HCT116 (cell line): ENCODE data around the gene PI4KA. TPM values are rescaled to one million over a fixed set of nuclear protein-coding genes. Genes with fewer than 3 reads are reported as not detected.

ENCODE experiments used
- ATAC-seq: fragments of 200-7000 bp; cut with Tn5 transposase; 2 replicates; pipeline ENCODE4 v1.9.1; 2020; ENCODE audit warnings: mild to moderate bottlenecking, moderate library complexity
- BruUV-seq: library from RNA; stranded (reverse); fragments of 400-500 nt; replicated peaks from 2 replicates; lab custom pipeline; 2021; lab: Mats Ljungman, UMichigan
- CTCF ChIA-PET: fragments of 300-600 bp; sonication (Branson Sonifier 250); formaldehyde crosslinking; loops from one replicate; lab custom pipeline; 2021; ENCODE audit warnings: antibody characterized with exemption; lab: Charles Lee
- POLR2A ChIA-PET: fragments of 300-600, 350-600 bp; sonication (Branson Sonifier 250); formaldehyde crosslinking; loops from one replicate; lab custom pipeline; 2021; ENCODE audit warnings: antibody characterized with exemption; lab: Charles Lee
- RAD21 ChIA-PET, 2 experiments: fragments of 300-600 bp; sonication (Branson Sonifier 250); formaldehyde crosslinking; loops; one replicate each; lab custom pipeline; 2023; ENCODE audit warnings: low total read pairs in 2 of 2; ENCODE audit not compliant: uncharacterized antibody in 2 of 2, unreplicated experiment in 2 of 2, low non-redundant PET in 1 of 2; lab: Charles Lee
- DNase-seq: peaks from one replicate; pipeline ENCODE4 v3.0.0-alpha.2; 2010; ENCODE audit warnings: low read depth, low spot score
- H2AFZ ChIP-seq: fragments of 200-600 bp; shearing (Covaris generic), sonication (generic); 2 replicates; pipeline ENCODE4 v1.6.1; 2017; ENCODE audit warnings: low read depth, mixed run types, mixed read lengths, antibody characterized with exemption, low read length; ENCODE audit not compliant: poor library complexity, severe bottlenecking
- H3K27ac ChIP-seq: 2 replicates; pipeline ENCODE4 v1.5.1; 2012; ENCODE audit warnings: low read depth, low read length
- H3K27me3 ChIP-seq: fragments of 200-600 bp; sonication (generic); 2 replicates; pipeline ENCODE4 v1.6.1; 2016; ENCODE audit warnings: mixed run types, low read length, mixed read lengths; ENCODE audit not compliant: insufficient read depth
- H3K36me3 ChIP-seq, 2 experiments: fragments of 200-500 bp in 1 of 2; fragments of 200-600 bp in 1 of 2; sonication (Bioruptor generic) in 1 of 2; sonication (generic) in 1 of 2; 2 replicates each; pipeline versions ENCODE4 v1.5.1 to v1.6.1; 2014 to 2016; ENCODE audit warnings: low read length in 2 of 2, inconsistent platforms in 1 of 2, mixed read lengths in 1 of 2, mixed run types in 1 of 2; ENCODE audit not compliant: insufficient read depth in 2 of 2, control insufficient read depth in 1 of 2
- H3K4me1 ChIP-seq, 2 experiments: fragments of 200-600 bp in 1 of 2; sonication (generic) in 1 of 2; 2 replicates each; pipeline versions ENCODE4 v1.5.1 to v1.6.1; 2012 to 2017; ENCODE audit warnings: low read length in 2 of 2, inconsistent platforms in 1 of 2, mild to moderate bottlenecking in 1 of 2, mixed read lengths in 1 of 2, mixed run types in 1 of 2, moderate library complexity in 1 of 2; ENCODE audit not compliant: insufficient read depth in 2 of 2, control insufficient read depth in 1 of 2
- H3K4me2 ChIP-seq: fragments of 200-600 bp; sonication (generic); 2 replicates; pipeline ENCODE4 v1.6.1; 2017; ENCODE audit warnings: mixed run types, low read length, mixed read lengths
- H3K4me3 ChIP-seq, 2 experiments: fragments of 200-600 bp in 1 of 2; sonication (generic) in 1 of 2; replicated peaks in 1 of 2; 2 replicates each; pipeline ENCODE4 v1.5.1; 2011 to 2016; ENCODE audit warnings: low read length in 2 of 2, control low read depth in 1 of 2, low read depth in 1 of 2, mild to moderate bottlenecking in 1 of 2, mixed read lengths in 1 of 2, mixed run types in 1 of 2
- H3K79me2 ChIP-seq: fragments of 200-600 bp; sonication (generic); 2 replicates; pipeline ENCODE4 v1.6.1; 2017; ENCODE audit warnings: mild to moderate bottlenecking, mixed run types, low read length, moderate library complexity, mixed read lengths; ENCODE audit not compliant: insufficient read depth
- H3K9ac ChIP-seq: fragments of 200-600 bp; sonication (generic); 2 replicates; pipeline ENCODE4 v1.6.1; 2016; ENCODE audit warnings: low read length, mixed read lengths
- H3K9me2 ChIP-seq: fragments of 200-600 bp; sonication (generic), shearing (Covaris generic); 2 replicates; pipeline ENCODE4 v1.6.1; 2017; ENCODE audit warnings: mixed run types, mild to moderate bottlenecking, moderate library complexity; ENCODE audit not compliant: insufficient read depth
- H3K9me3 ChIP-seq, 2 experiments: fragments of 200-500 bp in 1 of 2; fragments of 200-600 bp in 1 of 2; sonication (Bioruptor generic) in 1 of 2; sonication (generic) in 1 of 2; 2 replicates each; pipeline ENCODE4 v1.6.1; 2014 to 2017; ENCODE audit warnings: low read length in 2 of 2, mixed read lengths in 2 of 2, inconsistent platforms in 1 of 2, low read depth in 1 of 2, mild to moderate bottlenecking in 1 of 2, mixed run types in 1 of 2, moderate library complexity in 1 of 2; ENCODE audit not compliant: control insufficient read depth in 1 of 2, insufficient read depth in 1 of 2
- H4K20me1 ChIP-seq: fragments of 200-600 bp; sonication (generic), shearing (Covaris generic); 2 replicates; pipeline ENCODE4 v1.6.1; 2017; ENCODE audit warnings: mixed run types, mild to moderate bottlenecking, moderate library complexity; ENCODE audit not compliant: insufficient read depth
- ATF3 ChIP-seq: IDR thresholded peaks from 2 replicates; pipeline ENCODE4 v1.6.1; 2012
- CBX3 ChIP-seq: IDR thresholded peaks from 2 replicates; pipeline ENCODE4 v1.6.1; 2012; ENCODE audit warnings: low read depth
- CEBPB ChIP-seq: IDR thresholded peaks from 2 replicates; pipeline ENCODE4 v1.6.1; 2012; ENCODE audit warnings: low read depth
- CTCF ChIP-seq, 3 experiments: fragments of 200-600 bp in 1 of 3; sonication (generic) in 1 of 3; IDR thresholded peaks in 2 of 3; conservative IDR thresholded peaks in 1 of 3; 2 replicates each; pipeline ENCODE4 v1.5.1; 2012 to 2017; ENCODE audit warnings: low read depth in 2 of 3, low read length in 2 of 3, antibody characterized with exemption in 1 of 3, borderline replicate concordance in 1 of 3, control low read depth in 1 of 3, mild to moderate bottlenecking in 1 of 3, mixed read lengths in 1 of 3, mixed run types in 1 of 3, moderate library complexity in 1 of 3; ENCODE audit not compliant: insufficient read depth in 1 of 3
- EGR1 ChIP-seq: IDR thresholded peaks from 2 replicates; pipeline ENCODE4 v1.6.1; 2012; ENCODE audit warnings: low read depth
- ELF1 ChIP-seq: IDR thresholded peaks from 2 replicates; pipeline ENCODE4 v1.6.1; 2012; ENCODE audit warnings: low read depth, borderline replicate concordance
- FOSL1 ChIP-seq: IDR thresholded peaks from 2 replicates; pipeline ENCODE4 v1.6.1; 2012; ENCODE audit warnings: low read depth
- JUND ChIP-seq: IDR thresholded peaks from 2 replicates; pipeline ENCODE4 v1.6.1; 2012
- MAX ChIP-seq: IDR thresholded peaks from 2 replicates; pipeline ENCODE4 v1.6.1; 2012
- POLR2AphosphoS5 ChIP-seq: IDR thresholded peaks from 2 replicates; pipeline ENCODE4 v1.6.1; 2011; ENCODE audit warnings: mild to moderate bottlenecking, low read depth, low read length, moderate library complexity
- RAD21 ChIP-seq: IDR thresholded peaks from 2 replicates; pipeline ENCODE4 v1.6.1; 2012; ENCODE audit warnings: low read depth, mild to moderate bottlenecking
- REST ChIP-seq: IDR thresholded peaks from 2 replicates; pipeline ENCODE4 v1.6.1; 2012; ENCODE audit warnings: low read depth
- SIN3A ChIP-seq: IDR thresholded peaks from 2 replicates; pipeline ENCODE4 v1.6.1; 2012; ENCODE audit warnings: low read depth
- YY1 ChIP-seq: IDR thresholded peaks from 2 replicates; pipeline ENCODE4 v1.6.1; 2011; ENCODE audit warnings: low read length, low read depth, moderate library complexity, mild to moderate bottlenecking; ENCODE audit not compliant: insufficient replicate concordance; ENCODE audit errors: extremely low read depth
- ZNF274 ChIP-seq: fragments of 200-500 bp; sonication (Bioruptor generic); IDR thresholded peaks from 2 replicates; pipeline ENCODE4 v1.6.1; 2014; ENCODE audit warnings: mild to moderate bottlenecking, low read depth, low read length, inconsistent platforms
- intact Hi-C: fragments of 100-400 bp; cut with micrococcal nuclease; formaldehyde crosslinking; loops from 2 replicates; pipeline ENCODE4 v1.10.0; 2022
- total RNA-seq: library from RNA; stranded (reverse); gene quantifications from one replicate; pipeline ENCODE4 v1.2.1, GENCODE V29; 2021; ENCODE audit not compliant: unreplicated experiment

Gene PI4KA
- total RNA-seq, 1 experiment from 2014 or later, result 59.6 TPM

GRCh38 chr22:20779014-20779817, 79.4 kb downstream of the PI4KA start:
- intact Hi-C loops, result no loop called here
- no peak for DNase-seq
- ChIA-PET RAD21 (no interaction called here), CTCF (no interaction called here), POLR2A (no interaction called here)
- Histone ChIP-seq H3K9me2 (no peaks in the 10 kb centered on the region), H3K4me2 (no peak overlapping the region), H4K20me1 (no peaks in the 10 kb centered on the region)
- no peak for TF ChIP-seq ATF3
- no peak for TF ChIP-seq RAD21
- no peak for TF ChIP-seq YY1
- no peak for TF ChIP-seq MAX
- TF ChIP-seq JUND, result no peak
- no peak for TF ChIP-seq ELF1
- TF ChIP-seq CEBPB, result no peak
- TF ChIP-seq REST, result no peak
- TF ChIP-seq POLR2AphosphoS5, result no peak
- TF ChIP-seq CBX3, result no peak
- no peak for TF ChIP-seq FOSL1
- no peak for TF ChIP-seq SIN3A
- no peak for TF ChIP-seq ZNF274
- TF ChIP-seq CTCF (IDR thresholded peaks at IDR 0.05 in 2 of 3, conservative IDR thresholded peaks at IDR 0.05 in 1 of 3; ENCODE audit: borderline replicate concordance in 1 of 3, insufficient read depth in 1 of 3, low read depth in 2 of 3, low read length in 2 of 3), result no peak
- TF ChIP-seq EGR1, result no peak
- TF ChIP-seq, all 23 proteins: peak for 0
- H3K27ac ChIP-seq, result no peak overlapping the region
- peaks cover 18 to 19% of the 10 kb centered on the region in 2 experiments for H3K4me1 ChIP-seq
- no peaks in the 10 kb centered on the region; a peak in 1 of 4 replicates for H3K36me3 ChIP-seq
- no peak overlapping the region for H3K9ac ChIP-seq
- H3K4me3 ChIP-seq, result no peak overlapping the region
- no peak for ATAC-seq
- no peak overlapping the region for H2AFZ ChIP-seq
- no TSS peak for BruUV-seq
- H3K79me2 ChIP-seq, result no peaks in the 10 kb centered on the region
- H3K27me3 ChIP-seq, result no peaks in the 10 kb centered on the region
- no peaks in the 10 kb centered on the region for H3K9me3 ChIP-seq
